ENCODE measurements around the gene ILKAP. TPM values are rescaled to one million over a fixed set of nuclear protein-coding genes. Genes with fewer than 3 reads are reported as not detected.

ILKAP gene
- total and polyA plus RNA-seq, 8 donors = 20.4 to 59.4 (median 37.8) TPM

GRCh38 chr2:238127165-238128060 lies 76.1 kb downstream of the ILKAP start:
- peak in 1 of 2 donors; percentile 91 for DNase-seq
- no peak for TF ChIP-seq POLR2A (IDR thresholded peaks at IDR 0.05)
- no peak for TF ChIP-seq POLR2AphosphoS5 (IDR thresholded peaks at IDR 0.05)
- no peak for TF ChIP-seq EP300 (IDR thresholded peaks at IDR 0.05)
- TF ChIP-seq CTCF (IDR thresholded peaks at IDR 0.05) = no peak
- intact Hi-C loops (cut with DNase I; ENCODE audit: low total_unique reads) = no loop called here
- H3K27ac ChIP-seq = no peak overlapping the region
- H3K36me3 ChIP-seq = no peaks in the 10 kb centered on the region
- no peaks in the 10 kb centered on the region for H3K27me3 ChIP-seq
- 44 to 54% (median 48%) methylated on average over 26 to 36 of the region's 36 CpGs for WGBS, 5 donors
- peaks cover 0 to 11% (median 7%) of the 10 kb centered on the region in 4 donors for H3K4me1 ChIP-seq
- H3K4me3 ChIP-seq = peak overlapping the region in 2 of 4 donors; percentile 26 to 27
- no peaks in the 10 kb centered on the region for H3K9me3 ChIP-seq

DNA sequence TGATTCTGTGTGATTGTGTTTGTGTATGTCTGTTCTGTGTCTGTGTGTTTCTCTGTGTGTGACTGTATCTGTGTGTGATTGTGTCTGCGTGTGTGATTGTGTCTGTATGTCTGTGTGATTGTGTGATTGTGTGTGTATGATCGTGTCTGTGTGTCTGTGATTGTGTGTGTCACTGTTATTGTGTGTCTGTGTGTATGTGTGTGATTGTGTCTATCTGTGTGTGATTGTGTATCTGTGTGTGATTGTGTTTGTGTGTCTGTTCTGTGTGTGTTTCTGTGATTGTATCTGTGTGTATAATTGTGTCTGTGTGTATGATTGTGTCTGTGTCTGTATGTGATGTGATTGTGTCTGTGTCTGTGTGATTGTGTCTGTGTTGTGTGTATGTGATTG lies 76.7 kb downstream of the ILKAP start:
- peaks cover 0 to 2% (median 0%) of the 10 kb centered on the region in 3 donors for H3K27me3 ChIP-seq
- peaks cover 0 to 11% (median 7%) of the 10 kb centered on the region in 4 donors for H3K4me1 ChIP-seq
- DNase-seq = no peak
- no peaks in the 10 kb centered on the region for H3K9me3 ChIP-seq
- intact Hi-C loops (cut with DNase I; ENCODE audit: low total_unique reads) = no loop called here
- H3K27ac ChIP-seq = no peak overlapping the region
- no peak overlapping the region for H3K4me3 ChIP-seq
- H3K36me3 ChIP-seq = no peaks in the 10 kb centered on the region
- WGBS, 5 donors = 84 to 93% (median 91%) methylated on average over 2 of the region's 2 CpGs
- no peak for TF ChIP-seq POLR2A (IDR thresholded peaks at IDR 0.05)
- no peak for TF ChIP-seq POLR2AphosphoS5 (IDR thresholded peaks at IDR 0.05)
- no peak for TF ChIP-seq EP300 (IDR thresholded peaks at IDR 0.05)
- TF ChIP-seq CTCF (IDR thresholded peaks at IDR 0.05) = no peak

GRCh38 chr2:238126338-238126737 lies 77.2 kb downstream of the ILKAP start:
- TF ChIP-seq POLR2A (IDR thresholded peaks at IDR 0.05) = peak in 1 of 4 donors; percentile 41
- no peak for TF ChIP-seq CTCF (IDR thresholded peaks at IDR 0.05)
- H3K4me3 ChIP-seq = no peak overlapping the region
- DNase-seq = no peak
- 60 to 100% (median 95%) methylated on average over 2 of the region's 2 CpGs for whole genome bisulfite sequencing, 5 donors
- peaks cover 0 to 6% (median 0%) of the 10 kb centered on the region in 3 donors for H3K27me3 ChIP-seq
- H3K36me3 ChIP-seq = no peaks in the 10 kb centered on the region
- no peaks in the 10 kb centered on the region for H3K9me3 ChIP-seq
- peaks cover 0 to 11% (median 7%) of the 10 kb centered on the region in 4 donors for H3K4me1 ChIP-seq
- intact Hi-C loops (cut with DNase I; ENCODE audit: low total_unique reads) = no loop called here
- no peak overlapping the region for H3K27ac ChIP-seq

DNA sequence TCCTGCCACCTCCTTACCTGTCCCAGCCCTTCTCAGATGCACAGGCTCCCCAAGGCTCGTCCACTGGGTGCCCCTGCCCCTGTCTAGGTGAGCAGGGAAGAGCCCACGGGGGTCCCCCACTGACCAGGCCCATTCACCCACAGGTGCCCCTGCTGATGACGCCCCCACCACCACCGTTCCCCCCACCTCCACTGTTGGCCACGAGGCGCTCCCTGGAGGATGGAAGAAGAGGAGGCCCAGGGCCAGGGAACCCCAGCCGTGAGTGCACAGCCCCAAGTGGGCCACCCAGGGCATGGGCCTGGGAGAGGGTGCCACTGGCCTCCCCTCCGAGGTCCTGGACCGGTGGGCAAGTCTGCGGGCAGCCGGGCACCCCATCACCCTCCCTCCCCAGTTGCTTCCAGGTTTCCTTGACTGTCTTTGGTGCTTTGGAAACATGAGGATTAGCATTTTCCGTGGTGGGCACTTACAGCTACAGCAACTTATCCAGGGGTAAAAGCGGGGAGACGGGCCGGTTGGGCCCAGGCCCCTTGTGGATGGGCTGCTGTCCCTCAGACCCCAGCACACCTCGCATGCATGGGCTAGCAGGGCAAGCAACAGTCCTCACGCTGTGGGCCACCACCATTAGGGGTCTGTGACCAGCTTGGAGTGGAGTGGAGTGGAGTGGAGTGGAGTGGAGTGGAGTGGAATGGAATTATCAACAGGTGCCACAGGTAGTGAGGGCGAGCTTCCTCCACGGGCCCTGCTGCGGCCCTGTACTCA lies 78.2 kb downstream of the ILKAP start:
- H3K4me3 ChIP-seq = no peak overlapping the region

More for the DNA sequence above, 78.2 kb downstream of the ILKAP start:
- TF ChIP-seq POLR2AphosphoS5 (IDR thresholded peaks at IDR 0.05) = no peak
- no peak for TF ChIP-seq EP300 (IDR thresholded peaks at IDR 0.05)
- no peak for TF ChIP-seq POLR2A (IDR thresholded peaks at IDR 0.05)
- Histone ChIP-seq H3K4me1 (peaks cover 0 to 14% (median 9%) of the 10 kb centered on the region in 4 donors), H3K27ac (no peak overlapping the region), H3K36me3 (no peaks in the 10 kb centered on the region), H3K27me3 (peaks cover 0 to 17% (median 3%) of the 10 kb centered on the region in 3 donors), H3K9me3 (no peaks in the 10 kb centered on the region)
- 87 to 90% (median 88%) methylated on average over 14 to 20 of the region's 20 CpGs for WGBS, 5 donors
- no peak for DNase-seq
- intact Hi-C loops (cut with DNase I; ENCODE audit: low total_unique reads) = no loop called here

Measured in stomach (tissue), 9 donors.